Erythroblast (primary cell): ENCODE results near the gene BCL2.

ENCODE experiments used
- GATA1 ChIP-seq: IDR thresholded peaks from 2 replicates; pipeline ENCODE4 v1.6.1; 2011; ENCODE audit warnings: low read depth, mild to moderate bottlenecking, control low read depth, low read length, moderate library complexity
- POLR2A ChIP-seq: IDR thresholded peaks from 2 replicates; pipeline ENCODE4 v1.6.1; 2011; ENCODE audit warnings: mild to moderate bottlenecking, low read length

GRCh38 chr18:63265326-63265725, 54.2 kb downstream of the BCL2 start:
- no peak for TF ChIP-seq POLR2A
- TF ChIP-seq GATA1 = no peak
